ENCODE results near the gene GTF2A1L. TPM values are rescaled to one million over a fixed set of nuclear protein-coding genes. Genes with fewer than 3 reads are reported as not detected.
"Not testable (repeated sequence)": the region's sequence is repeated elsewhere in the genome, so short reads cannot be mapped to it uniquely, and the experiment has no call there.

Gene GTF2A1L
- total and polyA plus RNA-seq, 4 donors, result 0.30 to 10.2 (median 4.0) TPM

DNA sequence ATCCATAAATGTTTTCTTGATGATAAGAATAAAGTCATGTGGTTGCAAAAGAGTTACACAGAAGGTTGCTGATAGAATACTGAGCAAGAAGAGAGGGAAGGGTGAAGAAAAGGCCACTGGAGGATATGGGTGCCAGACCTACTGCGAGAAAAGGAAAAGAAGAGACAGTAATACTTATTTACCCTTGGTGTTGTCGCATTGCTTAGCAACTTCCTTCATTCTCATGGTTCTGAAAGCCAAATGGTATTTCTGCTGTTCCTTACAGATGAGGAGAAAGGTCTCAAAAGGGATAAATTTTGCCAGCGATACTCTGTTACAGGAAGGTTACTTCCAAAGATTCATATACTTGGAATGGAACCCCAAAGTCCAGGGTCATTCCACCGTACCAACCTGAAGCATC, 75.4 kb downstream of the GTF2A1L start:
- no peak overlapping the region for H3K4me3 ChIP-seq (ENCODE audit: low read depth, low read length)
- WGBS (ENCODE audit: insufficient coverage), result 100% methylated on average over 1 of the region's 4 CpGs
- DNase-seq (ENCODE audit: low read depth in 4 of 6, low spot score in 6 of 6), result no peak
- no peaks in the 10 kb centered on the region for H3K36me3 ChIP-seq (ENCODE audit: control insufficient read depth, insufficient read depth, low read length)
- H3K4me1 ChIP-seq (ENCODE audit: control insufficient read depth, insufficient read depth, low read length), result no peaks in the 10 kb centered on the region
- no peak overlapping the region for H3K27ac ChIP-seq (ENCODE audit: low read depth, low read length)
- no peaks in the 10 kb centered on the region for H3K27me3 ChIP-seq (ENCODE audit: control insufficient read depth, insufficient read depth, low read length)
- no peaks in the 10 kb centered on the region for H3K9me3 ChIP-seq (ENCODE audit: control insufficient read depth, insufficient read depth, low read length)

DNA sequence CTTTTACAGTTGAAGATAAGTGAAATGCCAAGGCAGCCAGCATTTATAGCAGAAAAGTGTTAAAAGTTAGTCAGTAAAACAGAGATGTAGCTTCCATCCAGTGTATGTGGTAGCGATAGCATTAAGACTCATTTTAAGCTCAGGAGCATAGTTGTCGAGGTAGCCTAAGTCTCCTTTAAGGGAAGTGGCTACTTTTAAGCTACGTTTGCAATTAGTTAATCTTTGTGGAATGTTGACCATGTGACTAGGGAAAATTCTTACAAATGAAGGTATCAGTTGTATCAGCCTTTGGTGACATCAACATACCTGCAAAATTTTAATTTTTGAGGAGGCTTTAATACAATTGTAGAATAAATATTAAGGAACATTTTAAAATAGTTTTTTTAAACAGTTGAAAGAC, 76.0 kb downstream of the GTF2A1L start:
- Histone ChIP-seq H3K4me3 (ENCODE audit: low read depth, low read length) (no peak overlapping the region), H3K9me3 (ENCODE audit: control insufficient read depth, insufficient read depth, low read length) (no peaks in the 10 kb centered on the region), H3K27ac (ENCODE audit: low read depth, low read length) (no peak overlapping the region), H3K27me3 (ENCODE audit: control insufficient read depth, insufficient read depth, low read length) (no peaks in the 10 kb centered on the region), H3K4me1 (ENCODE audit: control insufficient read depth, insufficient read depth, low read length) (no peaks in the 10 kb centered on the region), H3K36me3 (ENCODE audit: control insufficient read depth, insufficient read depth, low read length) (no peaks in the 10 kb centered on the region)
- no peak for DNase-seq (ENCODE audit: low read depth in 4 of 6, low spot score in 6 of 6)
- 100% methylated on average over 1 of the region's 3 CpGs for WGBS (ENCODE audit: insufficient coverage)

DNA sequence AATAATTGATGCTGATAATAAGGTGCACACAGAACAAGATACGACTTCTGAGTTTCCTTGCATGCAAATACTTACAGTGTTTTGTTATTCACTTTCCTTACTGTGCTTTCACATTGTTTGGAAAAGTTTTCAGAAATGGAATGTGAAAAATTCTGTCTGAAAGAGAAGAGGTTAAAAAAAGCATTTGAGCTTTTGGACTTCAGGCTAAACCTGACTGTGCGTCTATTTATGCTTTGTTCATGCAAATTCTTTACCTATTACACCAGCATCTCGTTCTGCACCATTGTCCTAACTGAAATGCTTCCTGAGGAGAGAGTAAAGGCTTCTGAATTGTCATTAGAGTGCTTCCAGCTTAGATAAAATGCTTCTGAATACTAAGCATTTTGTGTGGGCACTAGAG, 76.5 kb downstream of the GTF2A1L start:
- Histone ChIP-seq H3K27me3 (ENCODE audit: control insufficient read depth, insufficient read depth, low read length) (no peaks in the 10 kb centered on the region), H3K36me3 (ENCODE audit: control insufficient read depth, insufficient read depth, low read length) (no peaks in the 10 kb centered on the region), H3K4me3 (ENCODE audit: low read depth, low read length) (no peak overlapping the region), H3K4me1 (ENCODE audit: control insufficient read depth, insufficient read depth, low read length) (no peaks in the 10 kb centered on the region), H3K9me3 (ENCODE audit: control insufficient read depth, insufficient read depth, low read length) (no peaks in the 10 kb centered on the region), H3K27ac (ENCODE audit: low read depth, low read length) (no peak overlapping the region)
- peak in 1 of 6 donors; percentile 81 for DNase-seq (ENCODE audit: low read depth in 4 of 6, low spot score in 6 of 6)
- no CpG with 5 or more reads among the region's 3 CpGs for WGBS (ENCODE audit: insufficient coverage)

DNA sequence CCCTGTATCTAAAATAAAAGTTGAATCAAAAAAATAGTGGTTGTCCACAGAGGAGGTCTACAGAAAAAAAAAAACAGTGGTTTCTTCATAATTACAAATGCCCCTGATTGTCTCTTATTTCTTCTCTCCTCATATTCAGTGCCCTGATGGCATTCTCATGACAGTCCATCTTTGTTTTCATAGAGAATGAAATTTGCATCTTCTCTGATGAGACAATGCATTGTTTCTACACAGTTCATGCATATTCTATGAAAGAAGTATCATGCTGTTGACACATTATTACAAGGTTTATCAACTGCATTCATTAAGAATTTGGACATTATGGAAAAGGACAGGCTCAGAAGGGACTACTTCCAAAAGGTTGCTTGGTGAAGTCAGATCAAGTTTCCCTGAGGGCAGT, 78.3 kb downstream of the GTF2A1L start:
- H3K27me3 ChIP-seq (ENCODE audit: control insufficient read depth, insufficient read depth, low read length), result no peaks in the 10 kb centered on the region
- no peaks in the 10 kb centered on the region for H3K36me3 ChIP-seq (ENCODE audit: control insufficient read depth, insufficient read depth, low read length)
- H3K27ac ChIP-seq (ENCODE audit: low read depth, low read length), result no peak overlapping the region
- no peak overlapping the region for H3K4me3 ChIP-seq (ENCODE audit: low read depth, low read length)
- no peaks in the 10 kb centered on the region for H3K9me3 ChIP-seq (ENCODE audit: control insufficient read depth, insufficient read depth, low read length)
- DNase-seq (ENCODE audit: low read depth in 4 of 6, low spot score in 6 of 6), result no peak
- no peaks in the 10 kb centered on the region for H3K4me1 ChIP-seq (ENCODE audit: control insufficient read depth, insufficient read depth, low read length)

DNA sequence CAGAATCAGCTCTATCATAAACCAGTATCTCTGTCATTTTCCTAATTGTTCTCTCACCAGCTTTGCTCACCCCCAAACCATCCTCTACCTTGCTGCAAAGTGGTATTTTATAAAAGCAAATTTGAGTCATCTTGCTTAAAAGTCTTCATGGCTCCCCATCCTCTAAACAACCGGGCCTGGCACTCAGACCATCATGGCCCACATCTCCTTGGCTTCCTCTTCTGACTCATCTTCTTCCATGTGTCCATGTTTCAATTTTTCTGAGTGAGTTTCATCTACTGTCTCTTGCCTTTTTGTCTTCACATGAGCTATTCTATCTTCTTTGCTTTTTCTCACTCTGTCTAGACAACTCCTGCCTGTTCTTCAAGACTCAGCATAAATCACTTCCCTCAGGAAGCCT, 79.2 kb downstream of the GTF2A1L start:
- Histone ChIP-seq H3K4me1 (ENCODE audit: control insufficient read depth, insufficient read depth, low read length) (no peaks in the 10 kb centered on the region), H3K36me3 (ENCODE audit: control insufficient read depth, insufficient read depth, low read length) (no peaks in the 10 kb centered on the region), H3K4me3 (ENCODE audit: low read depth, low read length) (no peak overlapping the region), H3K27me3 (ENCODE audit: control insufficient read depth, insufficient read depth, low read length) (no peaks in the 10 kb centered on the region), H3K9me3 (ENCODE audit: control insufficient read depth, insufficient read depth, low read length) (no peaks in the 10 kb centered on the region), H3K27ac (ENCODE audit: low read depth, low read length) (no peak overlapping the region)
- no peak for DNase-seq (ENCODE audit: low read depth in 4 of 6, low spot score in 6 of 6)
- WGBS (ENCODE audit: insufficient coverage), result 92% methylated on average over 1 of the region's 1 CpG

DNA sequence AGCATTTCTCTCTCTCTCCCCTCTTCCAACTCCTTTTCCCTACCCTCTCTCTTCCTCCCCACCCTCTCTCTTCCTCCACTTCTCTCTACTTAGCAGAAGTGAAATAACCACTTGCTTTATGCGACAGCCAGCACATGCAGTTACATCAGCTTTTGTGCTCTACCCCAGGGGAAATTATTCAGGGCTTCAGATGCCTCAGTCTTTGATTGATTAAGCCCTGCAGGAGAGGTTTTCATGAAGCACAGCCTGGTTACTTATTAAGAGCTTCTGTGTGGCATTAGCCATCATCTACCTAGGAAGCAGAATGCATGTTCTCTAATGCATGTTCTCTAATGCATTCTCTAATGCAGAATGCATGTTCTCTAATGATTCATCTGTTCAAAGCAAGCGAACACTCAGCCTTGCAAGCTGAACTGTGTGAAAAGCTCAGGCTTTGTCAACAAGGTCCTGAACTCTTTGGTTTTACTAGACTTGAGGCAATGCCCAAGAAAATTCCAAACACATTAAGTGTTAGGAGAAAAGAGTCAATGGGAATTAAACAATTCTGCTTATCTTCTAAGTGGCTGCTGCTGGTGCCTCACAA, 81.8 kb downstream of the GTF2A1L start:
- Histone ChIP-seq H3K4me1 (ENCODE audit: control insufficient read depth, insufficient read depth, low read length) (no peaks in the 10 kb centered on the region), H3K27ac (ENCODE audit: low read depth, low read length) (no peak overlapping the region), H3K4me3 (ENCODE audit: low read depth, low read length) (no peak overlapping the region), H3K9me3 (ENCODE audit: control insufficient read depth, insufficient read depth, low read length) (no peaks in the 10 kb centered on the region), H3K36me3 (ENCODE audit: control insufficient read depth, insufficient read depth, low read length) (no peaks in the 10 kb centered on the region), H3K27me3 (ENCODE audit: control insufficient read depth, insufficient read depth, low read length) (no peaks in the 10 kb centered on the region)
- 37% methylated on average over 2 of the region's 2 CpGs for WGBS (ENCODE audit: insufficient coverage)
- peak in 1 of 6 donors; percentile 85 for DNase-seq (ENCODE audit: low read depth in 4 of 6, low spot score in 6 of 6)

DNA sequence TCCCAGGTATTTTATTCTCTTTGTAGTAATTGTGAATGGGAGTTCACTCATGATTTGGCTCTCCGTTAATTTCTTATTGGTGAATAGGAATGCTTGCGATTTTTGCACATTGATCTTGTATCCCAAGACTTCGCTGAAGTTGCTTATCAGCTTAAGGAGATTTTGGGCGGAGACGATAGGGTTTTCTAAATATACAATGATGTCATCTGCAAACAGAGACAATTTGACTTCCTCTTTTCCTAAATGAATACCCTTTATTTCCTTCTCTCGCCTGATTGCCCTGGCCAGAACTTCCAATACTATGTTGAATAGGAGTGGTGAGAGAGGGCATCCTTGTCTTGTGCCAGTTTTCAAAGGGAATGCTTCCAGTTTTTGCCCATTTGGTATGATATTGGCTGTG, 86.0 kb downstream of the GTF2A1L start:
- H3K9me3 ChIP-seq (ENCODE audit: control insufficient read depth, insufficient read depth, low read length); H3K36me3 ChIP-seq (ENCODE audit: control insufficient read depth, insufficient read depth, low read length); H3K4me1 ChIP-seq (ENCODE audit: control insufficient read depth, insufficient read depth, low read length); H3K4me3 ChIP-seq (ENCODE audit: low read depth, low read length); H3K27ac ChIP-seq (ENCODE audit: low read depth, low read length); DNase-seq (ENCODE audit: low read depth in 4 of 6, low spot score in 6 of 6); H3K27me3 ChIP-seq (ENCODE audit: control insufficient read depth, insufficient read depth, low read length): not testable (repeated sequence)
- WGBS (ENCODE audit: insufficient coverage), result 100% methylated on average over 2 of the region's 6 CpGs

DNA sequence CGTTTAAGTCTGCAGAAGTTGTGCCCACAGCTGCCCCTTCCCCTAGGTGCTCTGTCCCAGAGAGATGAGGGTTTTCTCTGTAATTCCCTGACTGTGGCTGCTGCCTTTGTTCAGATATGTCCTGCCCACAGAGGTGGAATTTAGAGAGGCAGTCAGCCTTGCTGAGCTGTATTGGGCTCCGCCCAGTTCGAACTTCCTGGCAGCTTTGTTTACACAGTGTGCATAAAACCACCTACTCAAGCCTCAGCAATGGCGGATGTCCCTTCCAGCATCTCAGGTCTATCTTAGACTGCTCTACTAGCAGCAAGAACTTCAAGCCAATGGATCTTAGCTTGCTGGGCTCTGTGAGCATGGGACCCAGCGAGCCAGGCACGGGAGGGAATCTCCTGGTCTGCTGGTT, 89.8 kb downstream of the GTF2A1L start:
- H3K4me3 ChIP-seq (ENCODE audit: low read depth, low read length), result no peak overlapping the region
- no peak overlapping the region for H3K27ac ChIP-seq (ENCODE audit: low read depth, low read length)
- no peaks in the 10 kb centered on the region for H3K9me3 ChIP-seq (ENCODE audit: control insufficient read depth, insufficient read depth, low read length)
- no peaks in the 10 kb centered on the region for H3K4me1 ChIP-seq (ENCODE audit: control insufficient read depth, insufficient read depth, low read length)
- WGBS (ENCODE audit: insufficient coverage), result 89% methylated on average over 6 of the region's 6 CpGs
- no peak for DNase-seq (ENCODE audit: low read depth in 4 of 6, low spot score in 6 of 6)
- H3K36me3 ChIP-seq (ENCODE audit: control insufficient read depth, insufficient read depth, low read length), result no peaks in the 10 kb centered on the region
- H3K27me3 ChIP-seq (ENCODE audit: control insufficient read depth, insufficient read depth, low read length), result no peaks in the 10 kb centered on the region

DNA sequence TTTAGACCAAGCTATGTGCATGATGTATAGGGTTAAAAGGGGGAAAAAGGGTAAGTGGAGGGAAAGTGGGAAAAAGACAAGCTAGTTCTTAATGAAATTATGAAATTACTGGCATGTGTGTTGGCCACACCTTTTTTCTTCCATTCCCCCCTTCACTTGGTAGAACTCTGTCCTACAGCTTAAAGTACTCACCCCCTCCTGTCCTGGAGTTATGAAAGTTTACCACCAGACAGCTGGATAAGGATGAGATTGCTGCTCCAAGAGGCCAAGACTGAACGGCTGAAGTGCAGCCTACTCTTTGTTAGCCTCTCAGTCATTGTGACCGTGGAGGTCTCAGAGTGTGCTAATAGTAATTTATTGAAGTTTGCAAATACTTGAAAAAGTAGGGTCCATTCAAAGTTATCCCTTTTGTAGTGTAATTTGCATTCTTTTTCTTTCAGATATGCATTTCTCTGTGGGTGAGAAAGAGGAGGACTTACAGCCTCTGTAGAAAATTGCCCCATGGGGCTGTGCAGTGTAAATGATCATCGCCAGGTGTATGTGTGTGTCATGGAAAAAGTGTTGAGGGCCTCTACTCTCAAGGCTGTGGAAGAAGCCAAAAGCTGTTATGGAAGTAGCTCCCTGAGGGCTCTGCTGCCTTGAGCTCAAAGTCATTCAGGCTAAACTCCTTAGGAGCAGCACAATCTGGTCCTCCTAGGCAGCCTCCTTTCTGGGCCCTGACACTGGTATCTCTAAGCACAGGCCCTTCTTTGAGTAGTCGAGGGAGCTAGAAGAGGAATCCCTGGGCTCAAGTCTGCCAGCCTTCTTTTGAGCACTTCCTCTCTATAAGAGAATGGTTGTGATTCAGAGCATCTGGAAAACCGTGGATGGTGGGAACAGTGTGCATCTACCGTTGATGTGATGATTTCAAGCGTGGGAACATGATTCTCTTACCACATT, 91.7 kb downstream of the GTF2A1L start:
- Histone ChIP-seq H3K27ac (ENCODE audit: low read depth, low read length) (no peak overlapping the region), H3K9me3 (ENCODE audit: control insufficient read depth, insufficient read depth, low read length) (no peaks in the 10 kb centered on the region), H3K36me3 (ENCODE audit: control insufficient read depth, insufficient read depth, low read length) (no peaks in the 10 kb centered on the region), H3K4me1 (ENCODE audit: control insufficient read depth, insufficient read depth, low read length) (no peaks in the 10 kb centered on the region), H3K4me3 (ENCODE audit: low read depth, low read length) (no peak overlapping the region), H3K27me3 (ENCODE audit: control insufficient read depth, insufficient read depth, low read length) (no peaks in the 10 kb centered on the region)
- WGBS (ENCODE audit: insufficient coverage), result 90% methylated on average over 2 of the region's 7 CpGs
- DNase-seq (ENCODE audit: low read depth in 4 of 6, low spot score in 6 of 6), result no peak

DNA sequence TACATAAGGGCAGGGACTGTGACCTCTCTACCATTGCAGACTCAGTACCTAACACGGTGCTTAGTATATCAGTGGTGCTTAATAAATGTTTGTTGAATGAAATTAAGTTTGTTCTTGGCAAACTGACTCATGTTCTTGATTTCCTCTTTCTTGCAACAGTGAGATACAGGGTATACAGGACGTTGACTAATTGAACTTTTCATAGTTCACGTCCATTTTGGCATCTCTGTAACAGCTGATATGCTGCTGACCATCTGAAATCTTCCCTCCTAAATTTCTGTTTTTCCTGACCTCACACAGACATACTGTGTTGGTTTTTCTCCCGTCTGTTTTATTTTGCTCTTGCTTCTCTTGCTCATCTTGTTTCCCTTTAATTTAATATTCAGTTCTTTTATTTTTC, 93.7 kb downstream of the GTF2A1L start:
- 63% methylated on average over 3 of the region's 4 CpGs for WGBS (ENCODE audit: insufficient coverage)
- H3K27ac ChIP-seq (ENCODE audit: low read depth, low read length), result no peak overlapping the region
- no peak overlapping the region for H3K4me3 ChIP-seq (ENCODE audit: low read depth, low read length)
- H3K27me3 ChIP-seq (ENCODE audit: control insufficient read depth, insufficient read depth, low read length), result no peaks in the 10 kb centered on the region
- H3K36me3 ChIP-seq (ENCODE audit: control insufficient read depth, insufficient read depth, low read length), result no peaks in the 10 kb centered on the region
- H3K4me1 ChIP-seq (ENCODE audit: control insufficient read depth, insufficient read depth, low read length), result no peaks in the 10 kb centered on the region
- H3K9me3 ChIP-seq (ENCODE audit: control insufficient read depth, insufficient read depth, low read length), result no peaks in the 10 kb centered on the region
- DNase-seq (ENCODE audit: low read depth in 4 of 6, low spot score in 6 of 6), result no peak
